ENCODE measurements around the gene GYPA.
"Not testable (repeated sequence)": the region's sequence is repeated elsewhere in the genome, so short reads cannot be mapped to it uniquely, and the experiment has no call there.

GRCh38 chr4:144097776-144098175, 42.7 kb downstream of the GYPA start:
- TF ChIP-seq POLR2A, CTCF (IDR thresholded peaks at IDR 0.05): not testable (repeated sequence)

Data from uterus (tissue), 2 donors.